Activated T-cell treated with anti-CD3 and anti-CD28 coated beads for 1 hour (primary cell): ENCODE measurements around the gene IFT74.
A peak's percentile ranks its signal among the peaks of the same experiment; 100 is the strongest.

Experiments used
- DNase-seq: peaks from one replicate; pipeline ENCODE4 v3.0.0-alpha.2; 2020; ENCODE audit warnings: low read depth

The IFT74 gene

GRCh38 chr9:26974927-26975326, 18.7 kb downstream of the IFT74 start:
- DNase-seq: no peak

- DNase-seq: no peak
Observed at GRCh38 chr9:26975728-26976707, 19.8 kb downstream of the IFT74 start.

- DNase-seq: no peak
Observed at GRCh38 chr9:26983340-26983739, 27.1 kb downstream of the IFT74 start.

- no peak for DNase-seq
Observed at GRCh38 chr9:26995810-26996209, 39.6 kb downstream of the IFT74 start.

- DNase-seq: no peak
Observed at GRCh38 chr9:27003426-27004077, 47.3 kb downstream of the IFT74 start.

- no peak for DNase-seq
Observed at GRCh38 chr9:27005491-27005890, 49.3 kb downstream of the IFT74 start, which contains the start of gene LRRC19. TSS of gene LRRC19 (minus strand) at chr9:27005672. CDS start at chr9:26999694, 5,978 bp downstream.

GRCh38 chr9:27019589-27019988, 63.4 kb downstream of the IFT74 start:
- no peak for DNase-seq

GRCh38 chr9:27022920-27023319, 66.7 kb downstream of the IFT74 start:
- no peak for DNase-seq

GRCh38 chr9:27029186-27029585, 73.0 kb downstream of the IFT74 start:
- DNase-seq: no peak

GRCh38 chr9:27033815-27034403, 77.7 kb downstream of the IFT74 start:
- DNase-seq: peak; percentile 39

- DNase-seq: no peak
Observed at GRCh38 chr9:27037499-27037898, 81.3 kb downstream of the IFT74 start.

GRCh38 chr9:27041746-27042145, 85.5 kb downstream of the IFT74 start:
- no peak for DNase-seq

- DNase-seq: no peak
Observed at GRCh38 chr9:27042476-27042875, 86.3 kb downstream of the IFT74 start.

GRCh38 chr9:27043176-27043575, 87.0 kb downstream of the IFT74 start:
- DNase-seq: no peak

GRCh38 chr9:27047136-27047535, 90.9 kb downstream of the IFT74 start:
- no peak for DNase-seq

- DNase-seq: no peak
Observed at GRCh38 chr9:27053369-27054022, 97.3 kb downstream of the IFT74 start.

GRCh38 chr9:27054125-27054524, 97.9 kb downstream of the IFT74 start:
- no peak for DNase-seq

- DNase-seq: no peak
Observed at GRCh38 chr9:27054841-27055240, 98.6 kb downstream of the IFT74 start.

- no peak for DNase-seq
Observed at GRCh38 chr9:27059412-27059811, 103.2 kb downstream of the IFT74 start.

- no peak for DNase-seq
Observed at GRCh38 chr9:27059907-27060306, 103.7 kb downstream of the IFT74 start.

- no peak for DNase-seq
Observed at GRCh38 chr9:27065288-27065687, 109.1 kb downstream of the IFT74 start.
